K562 (cell line): ENCODE results near the gene ZNF584. TPM values are rescaled to one million over a fixed set of nuclear protein-coding genes. Genes with fewer than 3 reads are reported as not detected.
A peak's percentile ranks its signal among the peaks of the same experiment; 100 is the strongest.

Experiments
- BCOR ChIP-seq: fragments of 450-650 bp; IDR thresholded peaks from 2 replicates; pipeline ENCODE4 v1.6.1; 2016
- COPS2 ChIP-seq: fragments of 450-650 bp; conservative IDR thresholded peaks from 2 replicates; pipeline ENCODE4 v1.6.1; 2016; ENCODE audit warnings: mild to moderate bottlenecking, moderate library complexity
- DIDO1 ChIP-seq: fragments of 450-650 bp; IDR thresholded peaks from 2 replicates; pipeline ENCODE4 v1.6.1; 2016; ENCODE audit warnings: low read depth, missing biosample characterization, missing genetic modification characterization
- GATAD2B ChIP-seq: fragments of 450-650 bp; IDR thresholded peaks from 2 replicates; pipeline ENCODE4 v1.6.1; 2017; ENCODE audit warnings: mild to moderate bottlenecking, borderline replicate concordance
- GTF2E2 ChIP-seq: fragments of 200-800 bp; sonication (Bioruptor generic); IDR thresholded peaks from 2 replicates; pipeline ENCODE4 v1.6.1; 2016; ENCODE audit warnings: missing genetic modification characterization, missing compliant biosample characterization
- HNRNPL ChIP-seq: fragments of 200-400 bp; formaldehyde crosslinking; IDR thresholded peaks from 2 replicates; pipeline ENCODE4 v1.6.1; 2017; ENCODE audit warnings: low read depth, mild to moderate bottlenecking, low read length
- MCM5 ChIP-seq: fragments of 450-650 bp; IDR thresholded peaks from 2 replicates; pipeline ENCODE4 v1.6.1; 2016; ENCODE audit warnings: low read depth
- SAFB2 ChIP-seq: fragments of 200-400 bp; formaldehyde crosslinking; IDR thresholded peaks from 2 replicates; pipeline ENCODE4 v1.6.1; 2018; ENCODE audit warnings: borderline replicate concordance, low read length, low read depth, moderate library complexity; ENCODE audit not compliant: severe bottlenecking
- ZFP30 ChIP-seq: fragments of 250-450 bp; sonication (Bioruptor Pico); IDR thresholded peaks from 2 replicates; pipeline ENCODE4 v1.8.0; 2022; ENCODE audit warnings: moderate library complexity, mild to moderate bottlenecking, inconsistent platforms, borderline replicate concordance
- ZNF212 ChIP-seq: fragments of 450-650 bp; formaldehyde crosslinking; IDR thresholded peaks from 2 replicates; pipeline ENCODE4 v1.4.0; 2020; ENCODE audit warnings: mild to moderate bottlenecking
- ZNF23 ChIP-seq: fragments of 250-450 bp; sonication (Bioruptor Pico); IDR thresholded peaks from 2 replicates; pipeline ENCODE4 v1.4.0; 2020; ENCODE audit warnings: mild to moderate bottlenecking
- ZNF3 ChIP-seq: fragments of 250-450 bp; sonication (Bioruptor Pico); IDR thresholded peaks from 2 replicates; pipeline ENCODE4 v1.5.0; 2021; ENCODE audit warnings: mild to moderate bottlenecking, moderate library complexity
- ZNF75A ChIP-seq: fragments of 450-650 bp; formaldehyde crosslinking; IDR thresholded peaks from 2 replicates; pipeline ENCODE4 v1.4.0; 2020; ENCODE audit warnings: mild to moderate bottlenecking
- polyA plus RNA-seq, 8 experiments: library from polyadenylated mRNA; depleted of rRNA in 4 of 8; stranded (reverse) in 5 of 8; unstranded in 3 of 8; fragments of >200 nt; fragmentation: Nextera tagmentation in 2 of 8; fragmentation: Illumina TruSeq in 1 of 8; extraction: Ambion mirVana in 2 of 8; extraction: Trizol in 1 of 8; gene quantifications; 2 replicates each; pipeline versions ENCODE4 v1.2.1 to v1.2.3, GENCODE V29; 2011 to 2014; ENCODE audit warnings: inconsistent platforms in 1 of 8, missing spikeins in 1 of 8
- total RNA-seq, 7 experiments: library from RNA; depleted of rRNA in 6 of 7; stranded (reverse); fragments of >200 nt in 6 of 7; fragmentation: Illumina TruSeq in 2 of 7; extraction: Trizol in 2 of 7; gene quantifications; 2 replicates each; pipeline versions ENCODE4 v1.2.1 to v1.2.3, GENCODE V29; 2011 to 2021; ENCODE audit warnings: low replicate concordance in 1 of 7
- TF ChIP-seq, protein P1 (sequence below): fragments of 250-450 bp; sonication (Bioruptor Pico); IDR thresholded peaks from 2 replicates; pipeline ENCODE4 v1.5.0; 2022; ENCODE audit warnings: mild to moderate bottlenecking
- TF ChIP-seq, protein P2 (sequence below), 2 experiments: fragments of 450-650 bp; IDR thresholded peaks; 2 replicates each; pipeline ENCODE4 v1.6.1; 2016
- TF ChIP-seq, protein P3 (sequence below), 3 experiments: IDR thresholded peaks in 2 of 3; conservative IDR thresholded peaks in 1 of 3; 2 replicates each; pipeline ENCODE4 v1.5.1; 2011 to 2012; ENCODE audit warnings: low read length in 3 of 3, mild to moderate bottlenecking in 3 of 3, control low read depth in 2 of 3, improper control_type of control experiment in 1 of 3, inconsistent platforms in 1 of 3, low read depth in 1 of 3, mixed read lengths in 1 of 3, moderate library complexity in 1 of 3; ENCODE audit not compliant: insufficient read depth in 2 of 3
- TF ChIP-seq, protein P4 (sequence below): sonication (generic); formaldehyde crosslinking; IDR thresholded peaks from 2 replicates; pipeline ENCODE4 v1.8.0; 2022; ENCODE audit warnings: mild to moderate bottlenecking, missing genetic modification reagents
- TF ChIP-seq, protein P5 (sequence below): fragments of 450-650 bp; IDR thresholded peaks from 2 replicates; pipeline ENCODE4 v1.6.1; 2016; ENCODE audit warnings: mild to moderate bottlenecking

Gene ZNF584
- total and polyA plus RNA-seq, 9 of the 15 experiments (the other 6 are each of a cell fraction or from before 2014, with no cell fraction given), result 5.8 to 43.4 (median 24.6) TPM

DNA sequence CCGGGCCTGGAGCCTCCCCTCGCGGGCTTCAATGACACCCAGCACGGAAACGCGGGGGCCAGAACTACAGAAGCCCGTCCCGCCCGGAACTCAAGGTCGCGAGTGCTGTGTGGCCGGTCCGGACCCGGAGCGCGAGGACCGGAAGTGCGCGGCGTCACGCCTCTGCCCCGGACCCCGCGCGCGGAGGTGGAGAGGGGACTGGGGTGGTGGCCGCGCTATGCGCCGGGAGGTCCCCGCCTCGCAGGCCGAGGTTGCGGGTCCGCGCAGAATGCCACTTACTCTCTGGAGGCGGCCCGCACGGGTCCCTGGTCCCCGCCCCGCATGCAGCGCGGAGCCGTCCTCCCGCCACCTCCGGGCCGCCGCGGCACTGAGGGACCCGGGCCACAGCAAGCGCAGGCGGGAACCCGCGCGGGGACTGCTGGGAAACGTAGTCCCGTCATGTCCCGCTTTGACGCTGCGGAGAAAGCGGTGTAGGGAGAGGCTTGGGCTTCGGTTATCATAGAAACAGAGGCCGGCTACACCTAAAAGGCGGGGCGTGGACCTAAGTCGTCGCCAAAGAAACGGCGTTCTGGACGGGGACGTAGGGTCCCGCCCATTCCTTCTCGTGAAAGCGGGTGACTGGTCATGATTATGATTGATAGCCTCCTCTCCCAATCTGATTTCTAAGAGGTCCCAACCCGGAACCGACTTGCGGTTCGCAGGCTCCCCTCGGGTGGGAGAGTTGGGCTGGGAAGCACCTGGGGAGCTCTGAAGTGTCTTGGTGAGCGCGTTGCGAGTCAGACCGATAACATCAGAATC lies 27.6 kb upstream of the ZNF584 start, which contains the start of gene ZNF837 (continued):
- TF ChIP-seq ZNF3 (CRISPR knock-in tag) (no peak), HNRNPL (peak; percentile 59; the same call in 1 of the 2 replicates), ZNF75A (no peak), ZNF212 (CRISPR knock-in tag) (no peak; the same call in 1 of the 2 replicates), BCOR (peak; percentile 42; the same call in 1 of the 2 replicates), ZFP30 (CRISPR knock-in tag) (peak; percentile 15; the same call in 1 of the 2 replicates), ZNF23 (no peak), DIDO1 (tag) (peak; percentile 88), COPS2 (no peak), GATAD2B (no peak; the same call in 1 of the 2 replicates), MCM5 (no peak), GTF2E2 (tag) (peak; percentile 98), SAFB2 (no peak)
- TF ChIP-seq, protein P1, sequence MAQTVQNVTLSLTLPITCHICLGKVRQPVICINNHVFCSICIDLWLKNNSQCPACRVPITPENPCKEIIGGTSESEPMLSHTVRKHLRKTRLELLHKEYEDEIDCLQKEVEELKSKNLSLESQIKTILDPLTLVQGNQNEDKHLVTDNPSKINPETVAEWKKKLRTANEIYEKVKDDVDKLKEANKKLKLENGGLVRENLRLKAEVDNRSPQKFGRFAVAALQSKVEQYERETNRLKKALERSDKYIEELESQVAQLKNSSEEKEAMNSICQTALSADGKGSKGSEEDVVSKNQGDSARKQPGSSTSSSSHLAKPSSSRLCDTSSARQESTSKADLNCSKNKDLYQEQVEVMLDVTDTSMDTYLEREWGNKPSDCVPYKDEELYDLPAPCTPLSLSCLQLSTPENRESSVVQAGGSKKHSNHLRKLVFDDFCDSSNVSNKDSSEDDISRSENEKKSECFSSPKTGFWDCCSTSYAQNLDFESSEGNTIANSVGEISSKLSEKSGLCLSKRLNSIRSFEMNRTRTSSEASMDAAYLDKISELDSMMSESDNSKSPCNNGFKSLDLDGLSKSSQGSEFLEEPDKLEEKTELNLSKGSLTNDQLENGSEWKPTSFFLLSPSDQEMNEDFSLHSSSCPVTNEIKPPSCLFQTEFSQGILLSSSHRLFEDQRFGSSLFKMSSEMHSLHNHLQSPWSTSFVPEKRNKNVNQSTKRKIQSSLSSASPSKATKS, result no peak
- TF ChIP-seq, protein P2, sequence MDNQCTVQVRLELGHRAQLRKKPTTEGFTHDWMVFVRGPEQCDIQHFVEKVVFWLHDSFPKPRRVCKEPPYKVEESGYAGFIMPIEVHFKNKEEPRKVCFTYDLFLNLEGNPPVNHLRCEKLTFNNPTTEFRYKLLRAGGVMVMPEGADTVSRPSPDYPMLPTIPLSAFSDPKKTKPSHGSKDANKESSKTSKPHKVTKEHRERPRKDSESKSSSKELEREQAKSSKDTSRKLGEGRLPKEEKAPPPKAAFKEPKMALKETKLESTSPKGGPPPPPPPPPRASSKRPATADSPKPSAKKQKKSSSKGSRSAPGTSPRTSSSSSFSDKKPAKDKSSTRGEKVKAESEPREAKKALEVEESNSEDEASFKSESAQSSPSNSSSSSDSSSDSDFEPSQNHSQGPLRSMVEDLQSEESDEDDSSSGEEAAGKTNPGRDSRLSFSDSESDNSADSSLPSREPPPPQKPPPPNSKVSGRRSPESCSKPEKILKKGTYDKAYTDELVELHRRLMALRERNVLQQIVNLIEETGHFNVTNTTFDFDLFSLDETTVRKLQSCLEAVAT (IDR thresholded peaks at IDR 0.05), result no peak
- TF ChIP-seq, protein P3, sequence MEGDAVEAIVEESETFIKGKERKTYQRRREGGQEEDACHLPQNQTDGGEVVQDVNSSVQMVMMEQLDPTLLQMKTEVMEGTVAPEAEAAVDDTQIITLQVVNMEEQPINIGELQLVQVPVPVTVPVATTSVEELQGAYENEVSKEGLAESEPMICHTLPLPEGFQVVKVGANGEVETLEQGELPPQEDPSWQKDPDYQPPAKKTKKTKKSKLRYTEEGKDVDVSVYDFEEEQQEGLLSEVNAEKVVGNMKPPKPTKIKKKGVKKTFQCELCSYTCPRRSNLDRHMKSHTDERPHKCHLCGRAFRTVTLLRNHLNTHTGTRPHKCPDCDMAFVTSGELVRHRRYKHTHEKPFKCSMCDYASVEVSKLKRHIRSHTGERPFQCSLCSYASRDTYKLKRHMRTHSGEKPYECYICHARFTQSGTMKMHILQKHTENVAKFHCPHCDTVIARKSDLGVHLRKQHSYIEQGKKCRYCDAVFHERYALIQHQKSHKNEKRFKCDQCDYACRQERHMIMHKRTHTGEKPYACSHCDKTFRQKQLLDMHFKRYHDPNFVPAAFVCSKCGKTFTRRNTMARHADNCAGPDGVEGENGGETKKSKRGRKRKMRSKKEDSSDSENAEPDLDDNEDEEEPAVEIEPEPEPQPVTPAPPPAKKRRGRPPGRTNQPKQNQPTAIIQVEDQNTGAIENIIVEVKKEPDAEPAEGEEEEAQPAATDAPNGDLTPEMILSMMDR (IDR thresholded peaks at IDR 0.05 in 2 of 3, conservative IDR thresholded peaks at IDR 0.05 in 1 of 3; ENCODE audit: insufficient read depth in 2 of 3, low read depth in 1 of 3, low read length in 3 of 3), result no peak
- TF ChIP-seq, protein P4, sequence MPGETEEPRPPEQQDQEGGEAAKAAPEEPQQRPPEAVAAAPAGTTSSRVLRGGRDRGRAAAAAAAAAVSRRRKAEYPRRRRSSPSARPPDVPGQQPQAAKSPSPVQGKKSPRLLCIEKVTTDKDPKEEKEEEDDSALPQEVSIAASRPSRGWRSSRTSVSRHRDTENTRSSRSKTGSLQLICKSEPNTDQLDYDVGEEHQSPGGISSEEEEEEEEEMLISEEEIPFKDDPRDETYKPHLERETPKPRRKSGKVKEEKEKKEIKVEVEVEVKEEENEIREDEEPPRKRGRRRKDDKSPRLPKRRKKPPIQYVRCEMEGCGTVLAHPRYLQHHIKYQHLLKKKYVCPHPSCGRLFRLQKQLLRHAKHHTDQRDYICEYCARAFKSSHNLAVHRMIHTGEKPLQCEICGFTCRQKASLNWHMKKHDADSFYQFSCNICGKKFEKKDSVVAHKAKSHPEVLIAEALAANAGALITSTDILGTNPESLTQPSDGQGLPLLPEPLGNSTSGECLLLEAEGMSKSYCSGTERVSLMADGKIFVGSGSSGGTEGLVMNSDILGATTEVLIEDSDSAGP (CRISPR knock-in tag), result no peak; the same call in 1 of the 2 replicates
- TF ChIP-seq, protein P5, sequence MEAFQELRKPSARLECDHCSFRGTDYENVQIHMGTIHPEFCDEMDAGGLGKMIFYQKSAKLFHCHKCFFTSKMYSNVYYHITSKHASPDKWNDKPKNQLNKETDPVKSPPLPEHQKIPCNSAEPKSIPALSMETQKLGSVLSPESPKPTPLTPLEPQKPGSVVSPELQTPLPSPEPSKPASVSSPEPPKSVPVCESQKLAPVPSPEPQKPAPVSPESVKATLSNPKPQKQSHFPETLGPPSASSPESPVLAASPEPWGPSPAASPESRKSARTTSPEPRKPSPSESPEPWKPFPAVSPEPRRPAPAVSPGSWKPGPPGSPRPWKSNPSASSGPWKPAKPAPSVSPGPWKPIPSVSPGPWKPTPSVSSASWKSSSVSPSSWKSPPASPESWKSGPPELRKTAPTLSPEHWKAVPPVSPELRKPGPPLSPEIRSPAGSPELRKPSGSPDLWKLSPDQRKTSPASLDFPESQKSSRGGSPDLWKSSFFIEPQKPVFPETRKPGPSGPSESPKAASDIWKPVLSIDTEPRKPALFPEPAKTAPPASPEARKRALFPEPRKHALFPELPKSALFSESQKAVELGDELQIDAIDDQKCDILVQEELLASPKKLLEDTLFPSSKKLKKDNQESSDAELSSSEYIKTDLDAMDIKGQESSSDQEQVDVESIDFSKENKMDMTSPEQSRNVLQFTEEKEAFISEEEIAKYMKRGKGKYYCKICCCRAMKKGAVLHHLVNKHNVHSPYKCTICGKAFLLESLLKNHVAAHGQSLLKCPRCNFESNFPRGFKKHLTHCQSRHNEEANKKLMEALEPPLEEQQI, result no peak
